ENCODE results near the gene ATP6V1A. TPM values are rescaled to one million over a fixed set of nuclear protein-coding genes. Genes with fewer than 3 reads are reported as not detected.

ATP6V1A gene
- total and polyA plus RNA-seq, 2 of the 13 experiments (the other 11 are each of a cell fraction or from before 2014, with no cell fraction given), result 23.4 to 95.1 TPM

- no peak for TF ChIP-seq ATF3 (CRISPR knock-in tag; IDR thresholded peaks at IDR 0.05)
These were observed 47.7 kb downstream of the ATP6V1A start (continued) for GRCh38 chr3:113794526-113794925.

- no peak for TF ChIP-seq ZNF121 (CRISPR knock-in tag; IDR thresholded peaks at IDR 0.05)
- TF ChIP-seq RORA (CRISPR knock-in tag; IDR thresholded peaks at IDR 0.05), result no peak
- TF ChIP-seq TEF (CRISPR knock-in tag; IDR thresholded peaks at IDR 0.05), result no peak
- no peak for TF ChIP-seq KDM1A (CRISPR knock-in tag; IDR thresholded peaks at IDR 0.05)
- TF ChIP-seq ZNF883 (CRISPR knock-in tag; IDR thresholded peaks at IDR 0.05; ENCODE audit: not compliant biosample characterization), result no peak
- TF ChIP-seq MXI1 (IDR thresholded peaks at IDR 0.05; ENCODE audit: borderline replicate concordance, low read depth, low read length), result no peak
- TF ChIP-seq PITX1 (CRISPR knock-in tag; IDR thresholded peaks at IDR 0.05), result no peak
- no peak for TF ChIP-seq PLSCR1 (CRISPR knock-in tag; IDR thresholded peaks at IDR 0.05; ENCODE audit: borderline replicate concordance)
- TF ChIP-seq, protein P1, sequence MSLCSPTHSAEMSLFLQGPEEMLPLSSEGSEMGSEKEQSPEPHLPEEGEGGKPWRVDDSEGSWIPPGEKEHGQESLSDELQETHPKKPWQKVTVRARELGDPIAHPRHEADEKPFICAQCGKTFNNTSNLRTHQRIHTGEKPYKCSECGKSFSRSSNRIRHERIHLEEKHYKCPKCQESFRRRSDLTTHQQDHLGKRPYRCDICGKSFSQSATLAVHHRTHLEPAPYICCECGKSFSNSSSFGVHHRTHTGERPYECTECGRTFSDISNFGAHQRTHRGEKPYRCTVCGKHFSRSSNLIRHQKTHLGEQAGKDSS (CRISPR knock-in tag; IDR thresholded peaks at IDR 0.05; ENCODE audit: borderline replicate concordance, low read depth), result no peak
- no peak for TF ChIP-seq ATM (IDR thresholded peaks at IDR 0.05; ENCODE audit: borderline replicate concordance)
- no peak for TF ChIP-seq KAT8 (CRISPR knock-in tag; IDR thresholded peaks at IDR 0.05)
- TF ChIP-seq ZMYM2 (CRISPR knock-in tag; IDR thresholded peaks at IDR 0.05), result no peak
- no peak for TF ChIP-seq ZFP37 (CRISPR knock-in tag; IDR thresholded peaks at IDR 0.05; ENCODE audit: borderline replicate concordance)
- no peak for TF ChIP-seq POLR2A (IDR thresholded peaks at IDR 0.05; ENCODE audit: insufficient read depth in 1 of 2, low read depth in 2 of 2, low read length in 2 of 2)
- no peak for TF ChIP-seq SNAPC5 (CRISPR knock-in tag; IDR thresholded peaks at IDR 0.05; ENCODE audit: borderline replicate concordance)
- TF ChIP-seq, protein P2, sequence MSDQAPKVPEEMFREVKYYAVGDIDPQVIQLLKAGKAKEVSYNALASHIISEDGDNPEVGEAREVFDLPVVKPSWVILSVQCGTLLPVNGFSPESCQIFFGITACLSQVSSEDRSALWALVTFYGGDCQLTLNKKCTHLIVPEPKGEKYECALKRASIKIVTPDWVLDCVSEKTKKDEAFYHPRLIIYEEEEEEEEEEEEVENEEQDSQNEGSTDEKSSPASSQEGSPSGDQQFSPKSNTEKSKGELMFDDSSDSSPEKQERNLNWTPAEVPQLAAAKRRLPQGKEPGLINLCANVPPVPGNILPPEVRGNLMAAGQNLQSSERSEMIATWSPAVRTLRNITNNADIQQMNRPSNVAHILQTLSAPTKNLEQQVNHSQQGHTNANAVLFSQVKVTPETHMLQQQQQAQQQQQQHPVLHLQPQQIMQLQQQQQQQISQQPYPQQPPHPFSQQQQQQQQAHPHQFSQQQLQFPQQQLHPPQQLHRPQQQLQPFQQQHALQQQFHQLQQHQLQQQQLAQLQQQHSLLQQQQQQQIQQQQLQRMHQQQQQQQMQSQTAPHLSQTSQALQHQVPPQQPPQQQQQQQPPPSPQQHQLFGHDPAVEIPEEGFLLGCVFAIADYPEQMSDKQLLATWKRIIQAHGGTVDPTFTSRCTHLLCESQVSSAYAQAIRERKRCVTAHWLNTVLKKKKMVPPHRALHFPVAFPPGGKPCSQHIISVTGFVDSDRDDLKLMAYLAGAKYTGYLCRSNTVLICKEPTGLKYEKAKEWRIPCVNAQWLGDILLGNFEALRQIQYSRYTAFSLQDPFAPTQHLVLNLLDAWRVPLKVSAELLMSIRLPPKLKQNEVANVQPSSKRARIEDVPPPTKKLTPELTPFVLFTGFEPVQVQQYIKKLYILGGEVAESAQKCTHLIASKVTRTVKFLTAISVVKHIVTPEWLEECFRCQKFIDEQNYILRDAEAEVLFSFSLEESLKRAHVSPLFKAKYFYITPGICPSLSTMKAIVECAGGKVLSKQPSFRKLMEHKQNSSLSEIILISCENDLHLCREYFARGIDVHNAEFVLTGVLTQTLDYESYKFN (CRISPR knock-in tag; conservative IDR thresholded peaks at IDR 0.05), result no peak
- no peak for TF ChIP-seq MIER3 (CRISPR knock-in tag; IDR thresholded peaks at IDR 0.05; ENCODE audit: borderline replicate concordance)
- Histone ChIP-seq H3K36me3 (replicated peaks in 1 of 2; ENCODE audit: control insufficient read depth in 1 of 2, insufficient read depth in 2 of 2, low read length in 2 of 2) (peaks cover 4 to 37% of the 10 kb centered on the region in 2 experiments; a peak in 3 of 5 replicates), H3K9ac (ENCODE audit: insufficient read depth, low read depth, low read length) (no peak overlapping the region), H4K20me1 (ENCODE audit: insufficient read depth, low read length) (no peaks in the 10 kb centered on the region), H3K4me1 (ENCODE audit: insufficient read depth, low read length) (no peaks in the 10 kb centered on the region), H2AFZ (ENCODE audit: low read length) (no peak overlapping the region), H3K27ac (ENCODE audit: extremely low read length, insufficient read depth, low read length) (no peak overlapping the region), H3K27me3 (ENCODE audit: control insufficient read depth in 1 of 2, insufficient read depth in 2 of 2, low read length in 2 of 2) (no peaks in the 10 kb centered on the region), H3K4me3 (replicated peaks in 1 of 3; ENCODE audit: insufficient read depth in 1 of 3, low read depth in 2 of 3, low read length in 3 of 3) (no peak overlapping the region), H3K4me2 (ENCODE audit: low read depth, low read length) (no peak overlapping the region), H3K9me3 (ENCODE audit: low read length) (no peaks in the 10 kb centered on the region), H3K79me2 (ENCODE audit: insufficient read depth, low read length) (no peaks in the 10 kb centered on the region)
- no TSS peak for BruUV-seq (replicated peaks)
- WGBS (ENCODE audit: low lambda C conversion rate), result 84% methylated on average over 4 of the region's 4 CpGs
- ChIA-PET CTCF (ENCODE audit: low intra/inter-chr PET ratio, low total read pairs) (interaction anchor here (1.1 kb wide), 1 partner anchor 59 kb away, joined by 3 read pairs; no protein-coding TSS in a partner anchor), POLR2A (no interaction called here)
- intact Hi-C loops (cut with micrococcal nuclease; ENCODE audit: unreplicated experiment), result no loop called here
- DNase-seq (ENCODE audit: low spot score), result no peak
- in situ Hi-C loops (cut with HindIII; ENCODE audit: extremely low pct_ligation_motif_present, low pct_unique_long_range_greater_than_20kb), result no loop called here
- ATAC-seq, result no peak
- no peak for FAIRE-seq
These were observed 48.9 kb downstream of the ATP6V1A start for GRCh38 chr3:113795693-113796092.
